OCI-LY3 (cell line): ENCODE results near the gene IL18RAP.

Source experiments
- EZH2phosphoT487 ChIP-seq: fragments of 200-600 bp; shearing (Covaris generic); IDR thresholded peaks from 2 replicates; pipeline ENCODE4 v1.6.1; 2018; ENCODE audit warnings: antibody characterized with exemption, mixed run types, low read depth
- TF ChIP-seq, protein P1 (sequence below): fragments of 200-600, 300-600 bp; sonication (generic); IDR thresholded peaks from 2 replicates; pipeline ENCODE4 v1.5.1; 2014; ENCODE audit warnings: antibody characterized with exemption, low read length, low read depth

GRCh38 chr2:102460467-102460866 is 37.5 kb downstream of the IL18RAP start:
- TF ChIP-seq EZH2phosphoT487 = no peak
- TF ChIP-seq, protein P1, sequence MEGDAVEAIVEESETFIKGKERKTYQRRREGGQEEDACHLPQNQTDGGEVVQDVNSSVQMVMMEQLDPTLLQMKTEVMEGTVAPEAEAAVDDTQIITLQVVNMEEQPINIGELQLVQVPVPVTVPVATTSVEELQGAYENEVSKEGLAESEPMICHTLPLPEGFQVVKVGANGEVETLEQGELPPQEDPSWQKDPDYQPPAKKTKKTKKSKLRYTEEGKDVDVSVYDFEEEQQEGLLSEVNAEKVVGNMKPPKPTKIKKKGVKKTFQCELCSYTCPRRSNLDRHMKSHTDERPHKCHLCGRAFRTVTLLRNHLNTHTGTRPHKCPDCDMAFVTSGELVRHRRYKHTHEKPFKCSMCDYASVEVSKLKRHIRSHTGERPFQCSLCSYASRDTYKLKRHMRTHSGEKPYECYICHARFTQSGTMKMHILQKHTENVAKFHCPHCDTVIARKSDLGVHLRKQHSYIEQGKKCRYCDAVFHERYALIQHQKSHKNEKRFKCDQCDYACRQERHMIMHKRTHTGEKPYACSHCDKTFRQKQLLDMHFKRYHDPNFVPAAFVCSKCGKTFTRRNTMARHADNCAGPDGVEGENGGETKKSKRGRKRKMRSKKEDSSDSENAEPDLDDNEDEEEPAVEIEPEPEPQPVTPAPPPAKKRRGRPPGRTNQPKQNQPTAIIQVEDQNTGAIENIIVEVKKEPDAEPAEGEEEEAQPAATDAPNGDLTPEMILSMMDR = no peak
